GM18502 (cell line): ENCODE measurements around the gene TTC3.
"Not testable (repeated sequence)": the region's sequence is repeated elsewhere in the genome, so short reads cannot be mapped to it uniquely, and the experiment has no call there.

ENCODE experiments used
- ATAC-seq: cut with Tn5 transposase; IDR thresholded peaks from one replicate; pipeline ENCODE4 v1.9.1; 2021; ENCODE audit warnings: mild to moderate bottlenecking; ENCODE audit not compliant: unreplicated experiment, poor library complexity

TTC3 gene

DNA sequence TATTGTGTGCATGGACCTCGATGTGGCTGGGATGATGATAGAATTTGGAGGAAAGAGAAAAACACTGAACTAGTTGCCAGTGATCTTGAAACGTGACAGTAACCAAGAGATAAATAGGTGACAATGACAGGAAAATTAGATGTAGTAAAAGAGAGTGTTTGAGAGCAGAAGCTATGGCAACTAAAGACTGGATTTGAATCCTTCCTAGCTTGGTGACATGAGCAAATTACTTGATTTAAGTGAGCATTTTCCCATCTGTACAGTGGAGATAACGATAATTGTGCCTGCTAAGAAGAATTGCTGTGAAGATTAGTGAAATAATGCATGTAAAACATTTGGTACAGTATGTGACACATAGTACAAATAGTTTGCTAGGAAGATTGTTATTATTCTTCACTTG, 12.7 kb downstream of the TTC3 start:
- no peak for ATAC-seq

DNA sequence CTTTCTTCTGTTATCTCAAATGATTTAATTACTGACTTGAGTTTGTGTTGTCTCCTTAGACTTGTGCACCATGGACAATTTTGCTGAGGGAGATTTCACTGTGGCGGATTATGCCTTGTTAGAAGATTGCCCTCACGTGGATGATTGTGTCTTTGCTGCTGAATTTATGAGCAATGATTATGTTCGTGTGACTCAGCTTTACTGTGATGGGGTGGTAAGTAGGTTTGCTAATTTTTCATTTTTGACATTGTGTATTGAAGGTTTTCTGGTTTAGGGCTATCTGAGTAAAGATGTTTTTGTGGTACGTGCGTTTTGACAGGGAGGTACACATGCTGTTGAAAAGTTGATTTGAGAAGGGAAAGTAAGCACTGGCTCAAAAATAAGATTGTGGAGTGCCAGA, 14.1 kb downstream of the TTC3 start:
- no peak for ATAC-seq

DNA sequence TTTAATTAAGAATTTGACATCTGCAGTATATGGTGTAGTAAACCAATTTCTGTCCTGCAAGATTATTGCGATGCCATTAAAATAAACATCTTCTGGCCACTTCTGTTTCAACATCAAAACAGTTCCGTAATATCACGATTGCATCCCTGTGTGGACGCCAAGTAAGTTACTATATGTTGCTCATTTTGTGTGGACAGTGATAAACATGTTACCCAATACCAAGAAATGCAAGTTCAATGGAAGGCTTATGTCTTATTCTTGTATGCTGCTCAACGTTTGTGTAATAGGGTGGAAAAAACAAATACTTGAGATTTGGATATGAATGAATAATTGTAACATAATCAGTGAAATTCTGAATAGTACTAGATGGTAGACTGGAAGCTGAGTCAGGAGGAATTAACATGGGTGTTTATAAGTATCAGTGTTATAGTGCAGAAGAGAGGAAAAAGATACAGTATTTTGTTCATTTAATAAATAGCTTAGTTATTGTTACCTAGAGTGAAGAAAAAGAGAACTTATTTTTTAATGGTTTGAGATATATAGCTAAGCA, 15.2 kb downstream of the TTC3 start:
- ATAC-seq: no peak

DNA sequence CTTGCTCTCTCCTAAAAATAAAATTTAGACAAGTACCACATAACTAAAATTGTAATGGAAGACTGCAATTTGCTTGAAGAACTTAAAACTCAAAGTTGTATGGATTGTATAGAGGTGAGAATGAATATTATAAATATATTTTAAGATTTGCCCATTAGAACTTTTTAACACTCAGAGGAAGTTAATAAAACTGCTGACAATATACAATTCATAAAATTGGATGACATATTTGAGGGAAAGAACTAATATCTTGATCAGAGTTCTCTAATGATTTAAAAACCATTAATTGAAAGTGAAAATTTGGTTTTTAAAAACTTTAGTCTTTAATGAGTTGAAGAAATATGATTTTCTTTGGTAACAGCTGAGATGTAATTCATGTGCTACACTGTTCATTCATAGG, 20.9 kb downstream of the TTC3 start:
- ATAC-seq: no peak

DNA sequence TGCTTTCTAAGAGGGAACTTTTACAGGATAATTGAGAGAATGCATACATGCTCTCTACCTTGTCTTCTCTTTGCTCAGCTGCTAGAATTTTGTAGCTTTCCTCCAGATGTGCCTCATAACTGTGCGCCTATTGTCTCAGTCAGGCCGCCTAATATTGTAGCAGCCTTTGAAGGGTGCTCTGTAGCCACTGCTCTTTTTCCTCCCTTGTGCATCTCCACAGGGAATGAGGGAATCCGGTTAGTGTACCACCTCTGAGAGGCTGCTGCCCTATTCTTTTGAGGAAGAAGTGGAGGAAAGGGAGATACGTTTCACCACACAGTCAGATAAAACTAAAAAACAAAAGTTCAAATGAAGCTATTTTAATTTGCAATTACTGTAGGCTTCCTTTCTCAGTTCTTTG, 22.8 kb downstream of the TTC3 start:
- ATAC-seq: no peak

DNA sequence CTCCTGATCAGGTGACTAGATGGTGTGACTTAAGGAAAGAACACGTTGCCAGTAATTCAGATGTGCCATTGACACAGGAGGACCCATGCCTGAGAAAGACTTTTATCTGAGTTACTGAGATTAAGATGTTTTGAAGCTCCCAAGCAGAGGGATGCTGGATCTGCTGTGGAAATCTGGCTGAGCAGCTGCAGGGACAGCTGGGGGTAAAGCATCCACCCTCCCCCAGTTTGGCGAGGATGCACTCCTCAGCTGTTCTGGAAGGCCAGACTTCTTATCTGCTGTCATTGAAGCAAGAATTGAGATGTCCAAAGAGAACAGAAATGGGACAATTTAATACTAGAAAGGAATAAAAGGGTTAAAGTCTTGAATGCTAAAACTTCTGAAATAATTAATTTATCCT, 25.7 kb downstream of the TTC3 start:
- ATAC-seq: no peak

DNA sequence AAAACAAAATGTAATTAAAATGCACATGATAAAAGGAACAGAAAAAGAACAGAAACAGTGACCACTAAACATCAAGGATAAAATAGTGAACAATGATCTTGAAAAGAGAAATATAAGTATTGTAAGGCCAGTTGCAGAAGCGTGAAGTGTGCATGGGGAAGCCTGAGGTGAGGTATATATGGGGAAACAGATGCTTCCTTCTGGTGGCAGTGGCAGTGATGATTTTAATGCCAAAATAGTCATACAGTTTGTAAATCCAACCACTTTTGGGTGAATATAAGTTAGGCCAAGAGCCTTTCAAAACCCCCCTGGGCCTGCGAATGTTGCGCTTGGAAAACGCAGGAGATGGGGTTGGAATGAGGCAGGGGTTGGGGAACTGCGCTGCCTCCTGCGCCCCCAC, 27.3 kb downstream of the TTC3 start:
- ATAC-seq: no peak

DNA sequence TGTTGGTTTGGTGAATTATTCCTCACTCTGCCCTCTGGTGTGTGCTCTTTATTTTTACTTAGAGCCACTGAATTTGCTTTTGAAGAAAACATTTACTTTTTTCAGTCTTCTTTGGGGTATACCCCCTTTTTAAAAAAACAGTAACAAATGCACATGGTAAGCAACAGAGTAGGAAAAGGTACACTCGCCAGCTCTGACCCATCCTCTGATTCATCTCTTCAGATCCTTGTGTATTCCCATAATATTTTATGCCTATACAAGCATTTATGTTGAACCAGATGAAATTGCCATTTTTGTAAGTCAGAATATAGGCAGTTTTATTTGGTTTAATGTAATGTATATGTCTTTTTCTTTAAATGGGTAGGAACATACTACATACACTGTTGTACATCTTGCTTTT, 28.3 kb downstream of the TTC3 start:
- ATAC-seq: no peak

DNA sequence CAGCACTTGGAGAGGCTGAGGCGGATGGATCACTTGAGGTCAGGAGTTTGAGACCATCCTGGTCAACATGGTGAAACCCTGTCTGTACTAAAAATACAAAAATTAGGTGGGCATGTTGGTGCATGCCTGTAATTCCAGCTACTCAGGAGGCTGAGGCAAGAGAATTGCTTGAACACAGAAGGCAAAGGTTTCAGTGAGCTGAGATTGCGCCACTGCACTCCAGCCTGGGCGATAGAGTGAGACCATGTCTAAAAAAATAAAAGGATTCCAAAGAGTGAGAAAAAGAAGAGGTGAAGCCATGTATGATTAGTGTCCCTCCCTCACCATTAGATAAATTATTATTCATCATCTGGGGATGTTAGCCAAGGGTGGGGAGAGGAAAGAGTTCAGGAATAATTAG, 29.7 kb downstream of the TTC3 start:
- ATAC-seq: not testable (repeated sequence)

DNA sequence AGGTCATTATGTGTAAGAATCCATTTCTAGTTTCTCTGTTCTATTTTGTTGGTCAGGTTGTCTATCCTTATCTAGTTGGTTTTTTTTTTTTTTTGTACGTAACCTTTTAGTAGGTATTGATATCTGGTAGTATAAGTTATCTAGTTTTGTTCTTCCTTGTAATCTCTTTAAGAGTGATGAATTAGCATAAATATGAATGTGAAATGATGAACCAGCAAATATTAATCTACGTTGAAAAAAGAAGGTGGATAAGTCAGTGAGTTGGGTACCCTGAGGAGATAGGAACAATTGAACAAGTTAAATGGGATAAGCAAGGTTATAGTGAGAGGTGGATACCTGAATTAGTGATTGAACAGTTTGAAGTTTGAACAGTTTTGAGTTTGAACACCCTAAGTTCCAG, 33.9 kb downstream of the TTC3 start:
- ATAC-seq: no peak

DNA sequence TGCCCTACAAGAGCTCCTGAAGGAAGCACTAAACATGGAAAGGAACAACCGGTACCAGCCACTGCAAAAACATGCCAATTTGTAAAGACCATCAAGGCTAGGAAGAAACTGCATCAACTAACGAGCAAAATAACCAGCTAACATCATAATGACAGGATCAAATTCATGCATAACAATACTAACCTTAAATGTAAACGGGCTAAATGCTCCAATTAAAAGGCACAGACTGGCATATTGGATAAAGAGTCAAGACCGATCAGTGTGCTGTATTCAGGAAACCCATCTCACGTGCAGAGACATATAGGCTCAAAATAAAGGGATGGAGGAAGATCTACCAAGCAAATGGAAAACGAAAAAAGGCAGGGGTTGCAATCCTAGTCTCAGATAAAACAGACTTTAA, 38.0 kb downstream of the TTC3 start:
- not testable (repeated sequence) for ATAC-seq

DNA sequence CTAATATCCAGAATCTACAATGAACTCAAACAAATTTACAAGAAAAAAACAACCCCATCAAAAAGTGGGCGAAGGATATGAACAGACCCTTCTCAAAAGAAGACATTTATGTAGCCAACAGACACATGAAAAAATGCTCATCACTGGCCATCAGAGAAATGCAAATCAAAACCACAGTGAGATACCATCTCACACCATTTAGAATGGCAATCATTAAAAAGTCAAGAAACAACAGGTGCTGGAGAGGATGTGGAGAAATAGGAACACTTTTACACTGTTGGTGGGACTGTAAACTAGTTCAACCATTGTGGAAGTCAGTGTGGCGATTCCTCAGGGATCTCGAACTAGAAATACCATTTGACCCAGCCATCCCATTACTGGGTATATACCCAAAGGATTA, 41.2 kb downstream of the TTC3 start:
- ATAC-seq: not testable (repeated sequence)

DNA sequence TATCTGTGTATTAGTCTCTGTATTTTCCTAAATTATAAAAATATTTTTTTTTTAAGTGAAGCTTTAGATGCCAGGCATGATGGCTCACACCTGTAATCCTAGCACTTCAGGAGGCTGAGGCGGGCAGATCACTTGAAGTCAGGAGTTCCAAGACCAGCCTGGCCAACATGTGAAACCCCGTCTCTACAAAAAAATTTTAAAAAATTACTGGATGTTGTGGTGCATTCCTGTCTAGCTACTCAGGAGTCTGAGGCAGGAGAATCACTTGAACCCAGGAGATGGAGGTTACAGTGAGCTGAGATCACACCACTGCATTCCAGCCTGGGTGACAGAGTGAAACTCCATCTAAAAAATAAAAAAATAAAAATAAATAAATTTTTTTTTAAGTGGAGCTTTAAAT, 43.4 kb downstream of the TTC3 start:
- ATAC-seq: not testable (repeated sequence)

DNA sequence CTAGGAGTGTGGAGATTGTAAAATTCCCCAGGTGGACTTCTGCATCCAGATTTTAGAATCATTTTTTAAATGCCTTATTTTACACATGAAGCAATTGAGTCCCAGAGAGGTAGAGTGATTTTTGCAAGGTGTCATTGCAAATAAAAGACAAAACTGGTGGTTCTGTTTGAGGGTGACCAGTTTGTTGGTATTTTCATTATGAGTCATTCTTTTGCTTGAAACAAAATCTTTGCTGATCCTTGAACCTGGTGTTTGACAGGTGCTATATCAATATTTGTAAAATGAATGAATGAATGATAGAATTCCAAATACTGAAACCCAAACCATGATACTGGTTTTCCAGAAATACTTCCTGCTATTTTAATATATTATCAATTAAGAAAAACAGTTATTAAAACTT, 44.1 kb downstream of the TTC3 start:
- ATAC-seq: no peak

DNA sequence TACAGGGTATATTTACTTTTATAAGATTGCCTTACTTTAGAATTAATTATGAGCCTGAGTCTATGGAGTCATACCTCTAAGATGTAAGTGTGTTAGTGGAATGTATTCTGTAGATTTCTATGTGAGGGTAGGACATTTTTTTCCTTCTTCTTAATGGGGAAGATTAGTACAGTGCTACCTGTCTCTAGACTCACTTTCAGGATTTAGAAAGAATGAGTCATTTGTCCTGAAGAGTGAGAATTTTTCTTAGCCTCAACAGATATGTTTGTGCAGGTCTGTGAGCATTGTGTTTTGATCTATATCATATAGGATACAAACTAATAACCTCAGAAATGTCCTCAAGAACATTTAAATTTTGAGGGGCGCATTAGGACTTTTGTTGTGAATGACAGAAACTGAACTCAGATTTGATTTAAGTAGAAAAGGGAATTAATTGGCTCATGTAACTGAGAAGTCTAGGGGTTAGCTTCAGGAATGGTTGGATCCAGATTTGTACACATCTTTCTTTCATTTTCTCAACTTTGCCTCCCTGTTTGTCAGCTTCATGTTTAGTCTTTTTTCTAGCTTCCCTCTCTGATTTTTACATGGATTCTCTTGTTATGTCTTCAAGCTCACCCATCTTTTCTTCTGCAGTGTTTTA, 45.3 kb downstream of the TTC3 start:
- ATAC-seq: no peak

DNA sequence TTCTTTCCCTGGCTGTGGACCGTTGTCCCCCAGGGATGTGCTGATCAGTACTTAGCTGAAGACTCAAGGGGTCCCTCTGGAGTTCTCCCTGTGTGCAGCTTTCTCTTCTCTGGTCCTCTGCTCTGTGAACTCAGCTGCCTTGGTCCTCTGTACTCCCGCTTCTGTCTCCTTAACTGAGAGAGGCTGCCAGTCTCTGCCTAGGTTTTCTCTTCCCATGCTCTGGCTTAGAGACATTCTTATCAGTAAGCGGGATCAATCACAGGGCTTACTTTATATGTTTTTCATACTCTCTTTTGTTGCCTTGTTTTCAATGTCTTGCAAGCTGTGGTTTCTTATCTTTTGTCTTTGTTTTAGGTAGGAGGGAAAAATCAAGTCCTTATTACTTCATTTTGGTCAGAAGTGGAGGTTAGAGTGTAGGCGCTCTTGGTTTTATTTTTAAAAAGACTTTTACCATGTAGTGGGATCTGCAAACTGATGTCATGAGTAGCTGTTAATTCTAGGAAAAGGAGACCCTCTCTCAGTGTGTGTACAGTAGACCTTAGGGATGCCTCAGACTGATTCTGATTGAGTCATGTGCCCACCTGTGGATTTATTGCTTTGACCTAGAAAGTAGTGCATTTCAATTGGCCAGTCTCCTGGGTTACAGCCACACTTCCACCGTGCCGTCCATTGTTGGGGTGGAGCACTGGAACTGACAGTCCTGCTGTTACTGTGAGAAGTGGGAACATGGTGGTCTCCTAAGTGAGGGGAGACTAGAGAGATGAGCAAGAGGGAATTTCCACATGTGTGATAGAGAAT, 46.6 kb downstream of the TTC3 start:
- ATAC-seq: no peak

DNA sequence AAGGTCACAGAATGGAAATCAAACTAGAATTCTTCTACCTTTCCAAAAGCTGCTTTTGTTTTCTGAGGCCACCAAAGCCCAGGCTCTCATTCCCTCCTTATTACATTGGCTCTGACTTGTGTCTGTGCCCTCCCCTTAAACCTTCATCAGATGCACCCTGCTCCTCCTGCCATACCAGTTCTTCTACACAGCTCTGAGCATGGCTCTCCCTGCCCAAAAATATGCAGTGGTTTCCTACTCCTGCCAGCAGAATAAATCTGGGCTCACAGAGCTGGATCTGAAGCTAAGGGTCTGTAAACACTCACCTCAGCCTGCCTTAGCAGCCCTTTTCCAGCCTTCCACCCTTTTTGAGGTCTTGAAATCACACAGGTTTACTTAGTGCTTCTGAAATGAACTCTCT, 55.0 kb downstream of the TTC3 start:
- ATAC-seq: no peak

DNA sequence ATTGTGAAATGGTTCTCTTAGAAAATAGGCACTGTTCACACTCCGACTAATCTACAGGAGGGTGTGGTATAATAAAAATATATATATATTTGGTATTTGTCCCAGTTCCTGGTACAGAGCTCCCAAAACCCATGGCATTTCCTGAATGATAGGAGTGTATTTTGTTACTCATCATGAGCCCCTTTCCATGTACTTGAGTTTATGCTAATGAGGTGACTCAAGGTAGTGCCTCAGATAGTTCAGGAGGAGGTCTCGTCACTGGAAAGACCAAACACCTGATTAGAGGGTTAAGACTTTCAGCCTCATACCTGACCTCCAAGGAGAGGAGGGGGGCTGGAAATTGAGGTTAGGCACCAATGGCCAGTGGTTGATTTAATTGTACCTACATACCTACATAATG, 57.9 kb downstream of the TTC3 start:
- ATAC-seq: no peak

DNA sequence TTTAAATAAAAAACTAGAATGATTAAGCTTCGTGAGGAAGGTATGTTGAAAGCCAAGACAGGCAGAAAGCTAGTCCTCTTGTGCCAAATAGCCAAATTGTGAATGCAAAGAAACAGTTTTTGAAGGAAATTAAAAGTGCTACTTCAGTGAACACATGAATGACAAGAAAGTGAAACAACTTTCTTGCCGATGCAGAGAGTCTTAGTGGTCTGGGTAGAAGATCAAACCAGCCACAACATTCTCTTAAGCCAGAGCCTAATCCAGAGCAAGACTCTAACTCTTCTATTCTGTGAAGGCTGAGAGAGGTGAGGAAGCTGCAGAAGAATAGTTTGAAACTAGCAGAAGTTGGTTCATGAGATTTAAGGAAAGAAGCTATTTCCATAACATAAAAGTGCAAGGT, 63.2 kb downstream of the TTC3 start:
- ATAC-seq: no peak

DNA sequence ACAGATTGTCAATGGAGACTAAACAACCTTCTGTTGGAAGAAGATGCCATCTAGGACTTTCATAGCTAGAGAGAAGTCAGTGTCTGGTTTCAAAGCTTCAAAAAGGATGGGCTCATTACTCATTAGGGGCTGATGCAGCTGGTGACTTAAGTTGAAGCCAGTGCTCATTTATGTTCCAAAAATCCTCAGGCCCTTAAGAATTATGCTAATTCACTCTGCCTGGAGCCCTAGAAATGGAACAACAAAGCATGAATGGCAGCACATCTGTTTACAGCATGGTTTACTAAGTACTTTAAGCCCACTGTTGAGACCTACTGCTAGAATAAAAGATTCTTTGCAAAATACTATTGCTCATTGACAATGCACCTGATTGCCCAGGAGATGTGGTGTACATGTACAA, 63.7 kb downstream of the TTC3 start:
- no peak for ATAC-seq

DNA sequence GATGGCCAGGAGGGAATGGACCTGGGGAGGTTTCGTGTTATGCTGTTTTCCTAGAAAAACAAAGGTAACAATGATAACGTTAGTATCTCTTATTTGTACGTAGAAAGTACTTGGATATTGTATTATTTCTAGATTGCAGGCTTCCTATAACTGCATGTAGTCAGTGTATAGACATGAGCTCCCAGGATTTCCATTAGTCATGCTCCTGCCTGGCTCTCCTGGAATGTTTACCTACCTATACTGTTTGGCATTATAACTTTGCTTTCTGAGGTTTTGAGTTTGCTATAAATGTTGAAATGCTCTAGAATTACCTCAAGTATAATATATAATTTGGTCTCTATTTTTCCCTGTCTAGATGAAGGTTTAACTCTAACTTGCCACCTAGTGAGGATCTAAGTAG, 66.1 kb downstream of the TTC3 start:
- ATAC-seq: no peak

DNA sequence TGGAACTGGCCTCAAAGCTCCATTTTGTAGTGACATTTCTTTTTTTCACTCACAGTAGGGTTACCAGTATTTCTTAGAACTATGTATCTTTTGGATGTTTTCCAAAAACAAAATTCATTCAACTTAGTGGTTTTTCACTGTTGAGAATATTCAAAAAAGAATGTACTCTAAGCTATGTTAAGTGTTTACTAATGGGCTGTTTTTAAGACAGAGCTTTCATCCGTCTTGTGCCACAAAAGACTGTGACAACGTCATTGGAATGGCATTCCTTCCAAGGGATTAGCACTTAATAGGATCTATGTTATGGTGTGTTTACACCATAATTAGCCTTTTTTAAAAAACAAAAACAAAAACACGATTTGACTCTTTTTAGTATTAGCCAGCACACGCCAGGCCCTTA, 66.8 kb downstream of the TTC3 start:
- ATAC-seq: no peak
